Transverse colon (tissue), 4 donors: ENCODE measurements around the gene ODF4.

Experiments
- POLR2A ChIP-seq: fragments of 450-650 bp; IDR thresholded peaks from one replicate; pipeline ENCODE4 v1.6.1; 2016; ENCODE audit warnings: antibody characterized with exemption, mild to moderate bottlenecking, moderate library complexity
- POLR2AphosphoS5 ChIP-seq, 3 donors: sonication (generic); formaldehyde crosslinking; IDR thresholded peaks; one replicate each; pipeline ENCODE4 v1.6.1; 2016; ENCODE audit warnings: antibody characterized with exemption in 3 of 3
- TF ChIP-seq, protein P1 (sequence below), 5 experiments: fragments of 200-600 bp in 3 of 5; fragments of 450-650 bp in 2 of 5; sonication (generic) in 3 of 5; IDR thresholded peaks; 1 replicate in 2 of 5; 2 replicates in 3 of 5; pipeline ENCODE4 v1.5.1; 2016 to 2017; ENCODE audit warnings: antibody characterized with exemption in 5 of 5, inconsistent platforms in 3 of 5, mild to moderate bottlenecking in 2 of 5, moderate library complexity in 1 of 5

- TF ChIP-seq, protein P1, sequence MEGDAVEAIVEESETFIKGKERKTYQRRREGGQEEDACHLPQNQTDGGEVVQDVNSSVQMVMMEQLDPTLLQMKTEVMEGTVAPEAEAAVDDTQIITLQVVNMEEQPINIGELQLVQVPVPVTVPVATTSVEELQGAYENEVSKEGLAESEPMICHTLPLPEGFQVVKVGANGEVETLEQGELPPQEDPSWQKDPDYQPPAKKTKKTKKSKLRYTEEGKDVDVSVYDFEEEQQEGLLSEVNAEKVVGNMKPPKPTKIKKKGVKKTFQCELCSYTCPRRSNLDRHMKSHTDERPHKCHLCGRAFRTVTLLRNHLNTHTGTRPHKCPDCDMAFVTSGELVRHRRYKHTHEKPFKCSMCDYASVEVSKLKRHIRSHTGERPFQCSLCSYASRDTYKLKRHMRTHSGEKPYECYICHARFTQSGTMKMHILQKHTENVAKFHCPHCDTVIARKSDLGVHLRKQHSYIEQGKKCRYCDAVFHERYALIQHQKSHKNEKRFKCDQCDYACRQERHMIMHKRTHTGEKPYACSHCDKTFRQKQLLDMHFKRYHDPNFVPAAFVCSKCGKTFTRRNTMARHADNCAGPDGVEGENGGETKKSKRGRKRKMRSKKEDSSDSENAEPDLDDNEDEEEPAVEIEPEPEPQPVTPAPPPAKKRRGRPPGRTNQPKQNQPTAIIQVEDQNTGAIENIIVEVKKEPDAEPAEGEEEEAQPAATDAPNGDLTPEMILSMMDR (IDR thresholded peaks at IDR 0.05), result no peak
- TF ChIP-seq POLR2AphosphoS5 (IDR thresholded peaks at IDR 0.05), result no peak
- TF ChIP-seq POLR2A, result no peak
Observed at GRCh38 chr17:8359769-8360168, 20.1 kb downstream of the ODF4 start.
